Endothelial cell of umbilical vein (primary cell): ENCODE data around the gene SNCAIP. TPM values are rescaled to one million over a fixed set of nuclear protein-coding genes. Genes with fewer than 3 reads are reported as not detected.

ENCODE experiments used
- BruUV-seq: library from RNA; stranded (reverse); fragments of 400-500 nt; replicated peaks from 2 replicates; lab custom pipeline; 2021; lab: Mats Ljungman, UMichigan
- CTCF ChIA-PET: fragments of 300-600, 350-600 bp; sonication (Branson Sonifier 250); formaldehyde crosslinking; loops from one replicate; lab custom pipeline; 2021; ENCODE audit warnings: antibody characterized with exemption, inconsistent platforms; lab: Charles Lee
- POLR2A ChIA-PET: fragments of 300-600, 350-600 bp; sonication (Branson Sonifier 250); formaldehyde crosslinking; loops from one replicate; lab custom pipeline; 2021; ENCODE audit warnings: antibody characterized with exemption, inconsistent platforms; lab: Charles Lee
- DNase-seq: peaks from one replicate; pipeline ENCODE4 v3.0.0-alpha.2; 2011; ENCODE audit warnings: low read depth, low spot score
- FAIRE-seq: peaks from 2 replicates; lab custom pipeline; 2011; peaks lifted over from hg19 to GRCh38; lab: Jason Lieb, UNC
- H2AFZ ChIP-seq: 2 replicates; pipeline ENCODE4 v1.6.0; 2012; ENCODE audit warnings: low read depth, low read length, control low read depth, inconsistent platforms
- H3K27ac ChIP-seq: 2 replicates; pipeline ENCODE4 v1.5.1; 2011; ENCODE audit warnings: low read depth, mild to moderate bottlenecking, control low read depth, low read length, moderate library complexity; ENCODE audit not compliant: insufficient read depth
- H3K27me3 ChIP-seq, 2 experiments: 2 replicates each; pipeline versions ENCODE4 v1.6.0 to v1.6.1; 2011; ENCODE audit warnings: low read length in 2 of 2, mixed read lengths in 1 of 2; ENCODE audit not compliant: control insufficient read depth in 2 of 2, insufficient read depth in 2 of 2
- H3K36me3 ChIP-seq, 2 experiments: 2 replicates in 1 of 2; 3 replicates in 1 of 2; pipeline ENCODE4 v1.5.1; 2011; ENCODE audit warnings: low read length in 2 of 2, mild to moderate bottlenecking in 1 of 2, moderate library complexity in 1 of 2; ENCODE audit not compliant: control insufficient read depth in 2 of 2, insufficient read depth in 2 of 2; ENCODE audit errors: extremely low read depth in 1 of 2
- H3K4me1 ChIP-seq: 3 replicates; pipeline ENCODE4 v1.5.1; 2011; ENCODE audit warnings: mild to moderate bottlenecking, low read length; ENCODE audit not compliant: control insufficient read depth, insufficient read depth; ENCODE audit errors: extremely low read depth
- H3K4me2 ChIP-seq: 2 replicates; pipeline ENCODE4 v1.6.1; 2011; ENCODE audit warnings: low read length, control low read depth, mixed read lengths; ENCODE audit not compliant: insufficient read depth
- H3K4me3 ChIP-seq, 3 experiments: fragments of 200-600 bp in 1 of 3; sonication (generic), shearing (Covaris generic) in 1 of 3; replicated peaks in 1 of 3; 2 replicates each; pipeline ENCODE4 v1.5.1; 2011 to 2016; ENCODE audit warnings: control low read depth in 3 of 3, low read length in 3 of 3, mild to moderate bottlenecking in 2 of 3, inconsistent platforms in 1 of 3, low read depth in 1 of 3, moderate library complexity in 1 of 3; ENCODE audit not compliant: insufficient read depth in 1 of 3
- H3K79me2 ChIP-seq: 2 replicates; pipeline ENCODE4 v1.6.0; 2012; ENCODE audit warnings: low read length, inconsistent platforms; ENCODE audit not compliant: control insufficient read depth, insufficient read depth
- H3K9ac ChIP-seq: replicated peaks from 2 replicates; pipeline ENCODE3; 2011; ENCODE audit warnings: low read length, control low read depth; ENCODE audit not compliant: insufficient read depth; ENCODE audit errors: extremely low read depth
- H3K9me1 ChIP-seq: replicated peaks from 3 replicates; pipeline ENCODE4 v1.6.0; 2011; ENCODE audit warnings: mild to moderate bottlenecking, low read length; ENCODE audit not compliant: control insufficient read depth, insufficient read depth; ENCODE audit errors: extremely low read depth
- H3K9me3 ChIP-seq: replicated peaks from 2 replicates; pipeline ENCODE4 v1.5.1; 2012; ENCODE audit warnings: low read length, inconsistent platforms; ENCODE audit not compliant: control insufficient read depth, insufficient read depth
- H4K20me1 ChIP-seq: replicated peaks from 2 replicates; pipeline ENCODE3; 2011; ENCODE audit warnings: mild to moderate bottlenecking, low read length; ENCODE audit not compliant: control insufficient read depth, insufficient read depth; ENCODE audit errors: extremely low read depth
- EZH2 ChIP-seq: IDR thresholded peaks from 2 replicates; pipeline ENCODE4 v1.6.1; 2012; ENCODE audit warnings: borderline replicate concordance, low read depth, mild to moderate bottlenecking, moderate library complexity, low read length, inconsistent platforms; ENCODE audit not compliant: severe bottlenecking
- FOS ChIP-seq: IDR thresholded peaks from 2 replicates; pipeline ENCODE4 v1.6.1; 2011; ENCODE audit warnings: mild to moderate bottlenecking, low read length, moderate library complexity, borderline replicate concordance; ENCODE audit not compliant: insufficient read depth
- GATA2 ChIP-seq: IDR thresholded peaks from 2 replicates; pipeline ENCODE4 v1.7.0; 2011; ENCODE audit warnings: low read depth, mild to moderate bottlenecking, moderate library complexity, mixed read lengths, low read length; ENCODE audit not compliant: insufficient read length, insufficient read depth
- JUN ChIP-seq: IDR thresholded peaks from 2 replicates; pipeline ENCODE4 v1.6.1; 2011; ENCODE audit warnings: borderline replicate concordance, low read depth; ENCODE audit not compliant: insufficient read length, insufficient read depth
- MYC ChIP-seq: IDR thresholded peaks from one replicate; pipeline ENCODE4 v1.6.1; 2011; ENCODE audit warnings: mild to moderate bottlenecking, low read depth, low read length
- POLR2A ChIP-seq: IDR thresholded peaks from 2 replicates; pipeline ENCODE4 v1.6.1; 2012; ENCODE audit warnings: low read depth, mild to moderate bottlenecking, control low read depth, low read length
- dilution Hi-C: fragments of 300-500 bp; cut with MboI; formaldehyde crosslinking; loops from one replicate; pipeline ENCODE4 v1.15.0; 2019; ENCODE audit warnings: low sequenced_read_pairs; ENCODE audit not compliant: extremely low pct_ligation_motif_present
- intact Hi-C: fragments of 100-400 bp; cut with micrococcal nuclease; formaldehyde crosslinking; loops from one replicate; pipeline ENCODE4 v1.10.0; 2022
- polyA plus RNA-seq, 4 experiments: library from polyadenylated mRNA; depleted of rRNA in 3 of 4; stranded (reverse) in 3 of 4; unstranded in 1 of 4; fragments of >200 nt; gene quantifications; 2 replicates each; pipeline versions ENCODE4 v1.2.1 to v1.2.3, GENCODE V29; 2011 to 2012; ENCODE audit warnings: missing spikeins in 1 of 4
- total RNA-seq: library from RNA; stranded (reverse); gene quantifications from 2 replicates; pipeline ENCODE4 v1.2.3, GENCODE V29; 2021
- TF ChIP-seq, protein P1 (sequence below): IDR thresholded peaks from 2 replicates; pipeline ENCODE4 v1.6.1; 2011; ENCODE audit not compliant: insufficient read depth, insufficient read length
- TF ChIP-seq, protein P2 (sequence below), 2 donors: IDR thresholded peaks; 1 replicate in 1 of 2; 2 replicates in 1 of 2; pipeline ENCODE4 v1.5.1; 2011; ENCODE audit warnings: low read length in 2 of 2, mild to moderate bottlenecking in 2 of 2, moderate library complexity in 2 of 2, control low read depth in 1 of 2, inconsistent platforms in 1 of 2, low read depth in 1 of 2; ENCODE audit not compliant: insufficient read depth in 1 of 2; ENCODE audit errors: extremely low read depth in 1 of 2

SNCAIP gene
- total and polyA plus RNA-seq, 2 donors (not counting 3 experiments of a cell fraction or from before 2014, with no cell fraction given): 13.1 to 42.0 TPM

DNA sequence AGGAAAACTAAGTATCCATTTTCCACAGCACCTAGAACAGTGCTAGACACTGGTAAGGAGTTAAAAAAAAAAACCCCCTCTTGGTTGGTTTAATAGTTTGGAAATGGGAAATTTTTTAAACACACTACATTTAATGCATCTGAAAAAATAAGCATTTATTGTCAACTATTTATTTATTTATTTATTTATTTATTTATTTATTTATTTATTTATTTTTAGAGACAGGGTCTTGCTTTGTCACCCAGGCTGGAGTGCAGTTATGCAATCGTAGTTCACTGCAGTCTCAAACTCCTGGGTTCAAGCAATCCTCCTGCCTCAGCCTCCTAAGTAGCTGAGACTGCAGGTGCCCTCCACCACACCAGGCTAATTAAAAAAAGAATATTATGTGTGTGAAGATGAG lies 51.6 kb downstream of the SNCAIP start:
- no peak overlapping the region for H3K4me3 ChIP-seq
- FAIRE-seq (no peak), DNase-seq (no peak)
- intact Hi-C loops: no loop called here
- ChIA-PET POLR2A (no interaction called here), CTCF (interaction anchor here (1.0 kb wide), 1 partner anchor 19 kb away, joined by 3 read pairs; no protein-coding TSS in a partner anchor)
- no peak overlapping the region for H3K27ac ChIP-seq
- H3K79me2 ChIP-seq: no peaks in the 10 kb centered on the region
- no peaks in the 10 kb centered on the region for H3K36me3 ChIP-seq
- no peak overlapping the region for H3K4me2 ChIP-seq
- no peaks in the 10 kb centered on the region for H3K9me3 ChIP-seq
- dilution Hi-C loops: no loop called here
- BruUV-seq: no TSS peak
- H3K9me1 ChIP-seq: no peaks in the 10 kb centered on the region
- no peak overlapping the region for H2AFZ ChIP-seq
- H3K4me1 ChIP-seq: peaks cover 4% of the 10 kb centered on the region
- H3K9ac ChIP-seq: no peak overlapping the region
- TF ChIP-seq MYC (no peak), FOS (no peak), EZH2 (no peak), JUN (no peak), GATA2 (no peak), POLR2A (no peak)
- TF ChIP-seq, protein P1, sequence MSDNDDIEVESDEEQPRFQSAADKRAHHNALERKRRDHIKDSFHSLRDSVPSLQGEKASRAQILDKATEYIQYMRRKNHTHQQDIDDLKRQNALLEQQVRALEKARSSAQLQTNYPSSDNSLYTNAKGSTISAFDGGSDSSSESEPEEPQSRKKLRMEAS: no peak
- TF ChIP-seq, protein P2, sequence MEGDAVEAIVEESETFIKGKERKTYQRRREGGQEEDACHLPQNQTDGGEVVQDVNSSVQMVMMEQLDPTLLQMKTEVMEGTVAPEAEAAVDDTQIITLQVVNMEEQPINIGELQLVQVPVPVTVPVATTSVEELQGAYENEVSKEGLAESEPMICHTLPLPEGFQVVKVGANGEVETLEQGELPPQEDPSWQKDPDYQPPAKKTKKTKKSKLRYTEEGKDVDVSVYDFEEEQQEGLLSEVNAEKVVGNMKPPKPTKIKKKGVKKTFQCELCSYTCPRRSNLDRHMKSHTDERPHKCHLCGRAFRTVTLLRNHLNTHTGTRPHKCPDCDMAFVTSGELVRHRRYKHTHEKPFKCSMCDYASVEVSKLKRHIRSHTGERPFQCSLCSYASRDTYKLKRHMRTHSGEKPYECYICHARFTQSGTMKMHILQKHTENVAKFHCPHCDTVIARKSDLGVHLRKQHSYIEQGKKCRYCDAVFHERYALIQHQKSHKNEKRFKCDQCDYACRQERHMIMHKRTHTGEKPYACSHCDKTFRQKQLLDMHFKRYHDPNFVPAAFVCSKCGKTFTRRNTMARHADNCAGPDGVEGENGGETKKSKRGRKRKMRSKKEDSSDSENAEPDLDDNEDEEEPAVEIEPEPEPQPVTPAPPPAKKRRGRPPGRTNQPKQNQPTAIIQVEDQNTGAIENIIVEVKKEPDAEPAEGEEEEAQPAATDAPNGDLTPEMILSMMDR (IDR thresholded peaks at IDR 0.05; ENCODE audit: extremely low read depth in 1 of 2, insufficient read depth in 1 of 2, low read depth in 1 of 2, low read length in 2 of 2): no peak
- no peaks in the 10 kb centered on the region for H4K20me1 ChIP-seq
- no peaks in the 10 kb centered on the region for H3K27me3 ChIP-seq
